Measurements from ENCODE around the gene USP35.

- TF ChIP-seq CTCF (IDR thresholded peaks at IDR 0.05) (no peak), POLR2A (IDR thresholded peaks at IDR 0.05) (no peak), EP300 (IDR thresholded peaks at IDR 0.05) (no peak), POLR2AphosphoS5 (IDR thresholded peaks at IDR 0.05) (no peak)
Observed at GRCh38 chr11:78199653-78200015, 10.9 kb downstream of the USP35 start.

All from upper lobe of left lung (tissue), 4 donors.